ENCODE data around the gene RABL6.
"Not testable (repeated sequence)": the region's sequence is repeated elsewhere in the genome, so short reads cannot be mapped to it uniquely, and the experiment has no call there.

The RABL6 gene

GRCh38 chr9:136776947-136777346 is 30.8 kb upstream of the RABL6 start:
- DNase-seq = no peak

- DNase-seq = no peak
These were observed 30.4 kb upstream of the RABL6 start for GRCh38 chr9:136777359-136777758.

GRCh38 chr9:136779808-136780207 is 27.9 kb upstream of the RABL6 start:
- no peak for DNase-seq

GRCh38 chr9:136782452-136782851 is 25.3 kb upstream of the RABL6 start:
- no peak for DNase-seq

- DNase-seq = peak; percentile 27
These were observed 23.3 kb upstream of the RABL6 start for GRCh38 chr9:136784249-136784996.

GRCh38 chr9:136784997-136785361 is 22.8 kb upstream of the RABL6 start:
- DNase-seq = no peak

GRCh38 chr9:136785565-136786355 is 22.0 kb upstream of the RABL6 start:
- not testable (repeated sequence) for DNase-seq

- no peak for DNase-seq
These were observed 21.3 kb upstream of the RABL6 start for GRCh38 chr9:136786451-136786850.

- not testable (repeated sequence) for DNase-seq
These were observed 20.8 kb upstream of the RABL6 start for GRCh38 chr9:136786983-136787382.

- DNase-seq = peak; percentile 71
These were observed 19.9 kb upstream of the RABL6 start for GRCh38 chr9:136787690-136788400.

GRCh38 chr9:136788644-136789522 is 18.9 kb upstream of the RABL6 start:
- DNase-seq = not testable (repeated sequence)

GRCh38 chr9:136789523-136789937 is 18.2 kb upstream of the RABL6 start:
- DNase-seq = no peak

- DNase-seq = peak; percentile 98
These were observed 16.9 kb upstream of the RABL6 start, which contains the start of gene TMEM141 for GRCh38 chr9:136790640-136791515. TSS of gene TMEM141 (plus strand) at chr9:136791344. CDS start at chr9:136791371, 27 bp downstream.

GRCh38 chr9:136791516-136792276 is 16.1 kb upstream of the RABL6 start:
- DNase-seq = no peak

- DNase-seq = no peak
These were observed 15.2 kb upstream of the RABL6 start for GRCh38 chr9:136792321-136793085.

GRCh38 chr9:136793086-136793946 is 14.4 kb upstream of the RABL6 start:
- DNase-seq = no peak

GRCh38 chr9:136794281-136794999 is 13.3 kb upstream of the RABL6 start:
- DNase-seq = no peak

GRCh38 chr9:136795000-136795348 is 12.8 kb upstream of the RABL6 start:
- no peak for DNase-seq
